AG10803 (cell line): ENCODE results near the gene AKR1B15.
A peak's percentile ranks its signal among the peaks of the same experiment; 100 is the strongest.
"Not testable (repeated sequence)": the region's sequence is repeated elsewhere in the genome, so short reads cannot be mapped to it uniquely, and the experiment has no call there.

ENCODE experiments used
- DNase-seq: peaks from one replicate; pipeline ENCODE4 v3.0.0; 2010; ENCODE audit warnings: low read depth
- H3K4me3 ChIP-seq: 2 replicates; pipeline ENCODE4 v1.5.1; 2011; ENCODE audit warnings: mild to moderate bottlenecking, low read length, control low read depth
- CTCF ChIP-seq: conservative IDR thresholded peaks from 2 replicates; pipeline ENCODE4 v1.5.1; 2011; ENCODE audit warnings: mild to moderate bottlenecking, low read length, control low read depth, inconsistent platforms

AKR1B15 gene

DNA sequence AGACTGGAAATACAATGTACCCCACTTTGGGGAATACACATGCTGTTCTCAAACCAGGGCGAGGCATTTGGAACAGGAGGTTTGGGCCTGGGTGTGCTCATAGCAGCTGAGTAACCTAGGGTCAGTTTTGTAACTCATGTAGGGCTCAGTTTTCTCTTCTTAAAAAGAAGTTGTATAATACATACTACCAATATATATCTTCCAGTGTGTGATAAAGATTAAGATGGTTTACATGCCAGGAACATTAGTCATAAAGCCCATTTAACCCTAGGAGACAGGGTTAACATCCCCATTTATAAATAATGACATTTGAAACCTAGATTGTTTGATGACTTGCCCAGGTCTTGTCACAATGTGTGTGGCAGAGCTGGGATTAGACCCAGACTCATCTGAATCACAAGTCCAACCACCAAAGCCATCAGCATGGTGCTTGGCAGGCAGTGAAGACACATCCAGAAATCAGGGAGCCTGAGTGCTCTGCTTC lies 15.6 kb upstream of the AKR1B15 start:
- no peak for TF ChIP-seq CTCF
- DNase-seq = peak; percentile 13
- no peak overlapping the region for H3K4me3 ChIP-seq

DNA sequence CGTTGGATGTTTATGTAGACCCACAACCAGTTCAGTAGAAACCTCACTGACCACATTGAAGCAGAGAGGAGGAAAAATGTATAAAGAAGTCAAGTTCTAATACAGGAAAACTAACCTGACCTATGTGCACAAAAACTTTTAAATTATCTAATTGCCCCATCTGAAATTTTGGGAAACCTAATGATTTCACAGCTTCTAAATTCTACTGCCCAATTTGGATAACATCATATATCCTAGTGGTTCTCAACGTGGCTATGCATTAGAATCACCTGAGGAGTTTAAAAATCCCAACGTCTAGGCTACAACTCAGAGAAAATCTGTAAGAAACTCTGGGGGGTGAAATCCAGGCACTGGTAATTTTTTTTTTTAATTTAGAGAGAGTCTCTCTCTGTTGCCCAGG lies 14.3 kb upstream of the AKR1B15 start:
- H3K4me3 ChIP-seq = no peak overlapping the region
- no peak for TF ChIP-seq CTCF
- DNase-seq = no peak

GRCh38 chr7:134535272-134535918 lies 13.5 kb upstream of the AKR1B15 start:
- no peak for TF ChIP-seq CTCF
- no peak for DNase-seq
- H3K4me3 ChIP-seq = no peak overlapping the region

DNA sequence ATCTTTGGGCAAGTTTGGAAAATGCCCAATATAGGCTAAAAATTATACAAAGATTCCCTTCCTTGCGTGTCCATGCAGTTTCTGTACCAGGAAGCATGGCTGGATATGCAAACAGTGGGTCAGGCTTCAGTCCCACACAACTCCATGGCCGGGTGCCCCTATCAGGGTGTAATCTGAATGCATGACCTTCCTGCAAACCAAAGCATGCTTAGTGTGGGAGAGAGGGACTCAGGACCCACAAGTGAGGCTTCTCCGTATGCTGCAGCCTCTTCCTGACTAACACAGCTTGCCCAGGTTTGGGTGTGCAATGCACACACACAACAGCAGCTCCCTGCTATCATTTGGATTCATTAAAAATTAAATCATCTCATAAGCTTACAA lies 13.0 kb upstream of the AKR1B15 start:
- no peak for DNase-seq
- no peak overlapping the region for H3K4me3 ChIP-seq
- no peak for TF ChIP-seq CTCF

DNA sequence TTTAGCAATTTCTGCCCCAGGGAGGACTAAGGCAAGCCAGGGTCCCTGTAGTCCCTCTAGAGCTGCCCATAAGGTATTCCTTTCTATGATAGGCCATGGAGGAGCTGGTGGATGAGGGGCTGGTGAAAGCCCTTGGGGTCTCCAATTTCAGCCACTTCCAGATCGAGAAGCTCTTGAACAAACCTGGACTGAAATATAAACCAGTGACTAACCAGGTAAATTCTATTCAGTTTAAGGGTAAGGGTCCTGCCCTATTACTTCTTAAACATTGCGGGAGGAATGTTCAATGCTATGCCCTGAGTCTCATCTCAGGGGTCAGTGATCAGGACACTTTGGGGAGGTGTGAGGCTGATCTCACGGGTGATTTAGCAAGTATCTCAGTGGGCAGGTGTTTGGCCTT lies 12.4 kb upstream of the AKR1B15 start:
- not testable (repeated sequence) for DNase-seq, H3K4me3 ChIP-seq

GRCh38 chr7:134537273-134537781 lies 11.6 kb upstream of the AKR1B15 start:
- H3K4me3 ChIP-seq, DNase-seq: not testable (repeated sequence)

DNA sequence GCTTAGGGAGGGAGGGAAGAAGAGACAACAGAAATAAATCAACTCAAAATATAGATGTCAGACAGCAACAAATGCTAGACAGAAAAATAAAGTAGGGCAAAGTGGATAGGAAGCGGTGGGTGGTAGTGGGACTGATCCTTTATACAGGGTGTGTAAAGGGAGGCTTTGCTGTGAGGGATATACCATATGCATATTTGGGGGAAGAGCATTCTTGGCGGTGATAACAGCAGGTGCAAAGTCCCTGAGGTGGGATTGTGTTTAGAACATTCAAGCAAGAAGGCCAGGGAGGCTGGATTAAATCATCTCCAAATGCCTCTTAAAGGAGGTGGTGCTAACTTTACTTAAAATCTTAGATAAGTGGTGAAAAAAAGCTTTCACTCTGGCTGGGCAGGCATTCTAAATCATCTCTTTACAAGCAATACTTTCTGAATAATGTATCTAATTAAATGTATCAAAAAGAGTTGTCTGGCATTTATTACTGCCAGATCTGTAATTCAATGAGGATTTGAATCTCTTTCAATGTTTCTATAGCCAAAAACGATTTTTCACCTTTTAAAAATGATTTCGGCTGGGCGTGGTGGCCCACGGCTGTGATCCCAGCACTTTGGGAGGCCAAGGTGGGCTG lies 9.4 kb upstream of the AKR1B15 start:
- no peak for DNase-seq
- no peak overlapping the region for H3K4me3 ChIP-seq
- TF ChIP-seq CTCF = no peak

- DNase-seq = not testable (repeated sequence)
Observed at GRCh38 chr7:134541501-134542194, 7.3 kb upstream of the AKR1B15 start.

More at GRCh38 chr7:134541501-134542194, 7.3 kb upstream of the AKR1B15 start:
- not testable (repeated sequence) for H3K4me3 ChIP-seq
